ENCODE measurements around the gene SPEF2. TPM values are rescaled to one million over a fixed set of nuclear protein-coding genes. Genes with fewer than 3 reads are reported as not detected.

Gene SPEF2
- total and polyA plus RNA-seq, 10 of the 15 experiments (the other 5 are each of a cell fraction or from before 2014, with no cell fraction given): 0.03 to 2.0 (median 0.07) TPM; not detected in 3

- H3K4me1 ChIP-seq (ENCODE audit: control insufficient read depth, insufficient read depth, low read length): no peaks in the 10 kb centered on the region
- BruUV-seq (replicated peaks): no TSS peak
- in situ Hi-C loops (cut with MboI): no loop called here
- TF ChIP-seq CEBPB (IDR thresholded peaks at IDR 0.05; ENCODE audit: borderline replicate concordance in 1 of 2, low read depth in 2 of 2, low read length in 2 of 2): no peak
- TF ChIP-seq FOXM1 (IDR thresholded peaks at IDR 0.05; ENCODE audit: low read depth, low read length): no peak
- TF ChIP-seq ZNF687 (IDR thresholded peaks at IDR 0.05): no peak
- no peak for TF ChIP-seq SUPT20H (IDR thresholded peaks at IDR 0.05; ENCODE audit: borderline replicate concordance, control insufficient read depth, low read depth, low read length)
- no peak for TF ChIP-seq TARDBP (IDR thresholded peaks at IDR 0.05; ENCODE audit: borderline replicate concordance)
- TF ChIP-seq RB1 (IDR thresholded peaks at IDR 0.05; ENCODE audit: borderline replicate concordance): no peak
- no peak for TF ChIP-seq IKZF2 (IDR thresholded peaks at IDR 0.05)
- TF ChIP-seq CHD4 (IDR thresholded peaks at IDR 0.05): no peak
- TF ChIP-seq MYC (IDR thresholded peaks at IDR 0.05; ENCODE audit: insufficient read depth, insufficient read length, insufficient replicate concordance, low read length, severe bottlenecking): no peak
- TF ChIP-seq JUND (IDR thresholded peaks at IDR 0.05; ENCODE audit: low read depth, low read length): no peak
- no peak for TF ChIP-seq EZH2 (IDR thresholded peaks at IDR 0.05; ENCODE audit: borderline replicate concordance, control insufficient read depth, low read depth, low read length)
- TF ChIP-seq EGR1 (IDR thresholded peaks at IDR 0.05; ENCODE audit: borderline replicate concordance in 1 of 2, low read depth in 2 of 2, low read length in 2 of 2): no peak
- CTCF ChIA-PET: no interaction called here
- ATAC-seq (no peak), DNase-seq (ENCODE audit: low read depth, low spot score) (no peak), FAIRE-seq (no peak)
- POLR2A ChIA-PET: no interaction called here
- intact Hi-C loops (cut with micrococcal nuclease; ENCODE audit: unreplicated experiment): no loop called here
- 0% methylated on average over 1 of the region's 1 CpG for WGBS (ENCODE audit: insufficient coverage, insufficient replicate concordance, low lambda C conversion rate, missing lambda C conversion rate)
- RAD21 ChIA-PET (ENCODE audit: unreplicated experiment): no interaction called here
- H3K36me3 ChIP-seq (ENCODE audit: control insufficient read depth in 2 of 2, insufficient read depth in 2 of 2, low read length in 1 of 2): no peaks in the 10 kb centered on the region
- H3K27me3 ChIP-seq (replicated peaks in 1 of 2; ENCODE audit: control insufficient read depth in 2 of 2, insufficient read depth in 2 of 2, low read length in 1 of 2): no peaks in the 10 kb centered on the region
- no peaks in the 10 kb centered on the region for H4K20me1 ChIP-seq (ENCODE audit: control insufficient read depth, insufficient read depth)
- H3K27ac ChIP-seq (ENCODE audit: control insufficient read depth, insufficient read depth): no peak overlapping the region
- H3K4me3 ChIP-seq: no peak overlapping the region
- H3K79me2 ChIP-seq (ENCODE audit: control insufficient read depth, insufficient read depth, low read length): no peaks in the 10 kb centered on the region
- H3K9me3 ChIP-seq (replicated peaks; ENCODE audit: control insufficient read depth, insufficient read depth, low read length): no peaks in the 10 kb centered on the region
- no peak overlapping the region for H3K9ac ChIP-seq (ENCODE audit: control insufficient read depth, insufficient read depth, low read length)
- no peak overlapping the region for H3K4me2 ChIP-seq (ENCODE audit: control insufficient read depth, insufficient read depth)
- no peak overlapping the region for H2AFZ ChIP-seq (ENCODE audit: control insufficient read depth, low read depth, low read length)
- SMC1A ChIA-PET (ENCODE audit: uncharacterized antibody, unreplicated experiment): no interaction called here
These were observed 24.3 kb upstream of the SPEF2 start for GRCh38 chr5:35593338-35593737.
